ENCODE measurements around the gene CHST2.

GRCh38 chr3:143122608-143123352, 3.2 kb downstream of the CHST2 start:
- no peak for TF ChIP-seq GATA2 (IDR thresholded peaks at IDR 0.05; ENCODE audit: low read depth, low read length)
- no peak for TF ChIP-seq GATA3 (IDR thresholded peaks at IDR 0.05; ENCODE audit: low read depth, low read length)
